ENCODE results near the gene CPNE4.

DNA sequence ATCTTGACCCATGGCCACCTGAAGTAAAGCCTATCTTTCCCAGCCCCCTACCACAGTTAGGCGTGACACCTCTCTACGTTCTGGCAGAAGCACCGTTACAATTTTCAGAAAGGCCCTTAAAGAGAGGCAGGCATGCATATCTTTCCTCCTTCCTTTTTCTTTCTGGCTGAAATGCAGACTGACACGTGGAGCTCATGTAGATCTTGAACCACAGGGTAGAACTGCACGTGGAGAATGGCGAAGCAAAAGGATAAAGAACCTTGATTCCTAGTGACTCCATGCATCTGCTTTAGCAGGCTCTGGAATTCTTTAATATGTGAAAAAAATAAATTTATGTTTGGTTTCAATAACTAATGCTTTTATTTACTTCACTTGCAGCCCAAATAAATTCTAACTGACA is 166.6 kb downstream of the CPNE4 start:
- TF ChIP-seq POLR2AphosphoS5 (IDR thresholded peaks at IDR 0.05; ENCODE audit: low read depth, low read length): no peak
- no peak for TF ChIP-seq TAF1 (IDR thresholded peaks at IDR 0.05; ENCODE audit: borderline replicate concordance, insufficient read depth, low read length)
- TF ChIP-seq, protein P1, sequence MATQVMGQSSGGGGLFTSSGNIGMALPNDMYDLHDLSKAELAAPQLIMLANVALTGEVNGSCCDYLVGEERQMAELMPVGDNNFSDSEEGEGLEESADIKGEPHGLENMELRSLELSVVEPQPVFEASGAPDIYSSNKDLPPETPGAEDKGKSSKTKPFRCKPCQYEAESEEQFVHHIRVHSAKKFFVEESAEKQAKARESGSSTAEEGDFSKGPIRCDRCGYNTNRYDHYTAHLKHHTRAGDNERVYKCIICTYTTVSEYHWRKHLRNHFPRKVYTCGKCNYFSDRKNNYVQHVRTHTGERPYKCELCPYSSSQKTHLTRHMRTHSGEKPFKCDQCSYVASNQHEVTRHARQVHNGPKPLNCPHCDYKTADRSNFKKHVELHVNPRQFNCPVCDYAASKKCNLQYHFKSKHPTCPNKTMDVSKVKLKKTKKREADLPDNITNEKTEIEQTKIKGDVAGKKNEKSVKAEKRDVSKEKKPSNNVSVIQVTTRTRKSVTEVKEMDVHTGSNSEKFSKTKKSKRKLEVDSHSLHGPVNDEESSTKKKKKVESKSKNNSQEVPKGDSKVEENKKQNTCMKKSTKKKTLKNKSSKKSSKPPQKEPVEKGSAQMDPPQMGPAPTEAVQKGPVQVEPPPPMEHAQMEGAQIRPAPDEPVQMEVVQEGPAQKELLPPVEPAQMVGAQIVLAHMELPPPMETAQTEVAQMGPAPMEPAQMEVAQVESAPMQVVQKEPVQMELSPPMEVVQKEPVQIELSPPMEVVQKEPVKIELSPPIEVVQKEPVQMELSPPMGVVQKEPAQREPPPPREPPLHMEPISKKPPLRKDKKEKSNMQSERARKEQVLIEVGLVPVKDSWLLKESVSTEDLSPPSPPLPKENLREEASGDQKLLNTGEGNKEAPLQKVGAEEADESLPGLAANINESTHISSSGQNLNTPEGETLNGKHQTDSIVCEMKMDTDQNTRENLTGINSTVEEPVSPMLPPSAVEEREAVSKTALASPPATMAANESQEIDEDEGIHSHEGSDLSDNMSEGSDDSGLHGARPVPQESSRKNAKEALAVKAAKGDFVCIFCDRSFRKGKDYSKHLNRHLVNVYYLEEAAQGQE (IDR thresholded peaks at IDR 0.05; ENCODE audit: insufficient read depth in 1 of 2, low read depth in 2 of 2, low read length in 2 of 2): no peak
- TF ChIP-seq FOXP2 (optimal IDR thresholded peaks at IDR 0.05; ENCODE audit: borderline replicate concordance, extremely low read depth, extremely low read length, insufficient read depth): no peak
- TF ChIP-seq SIN3A (IDR thresholded peaks at IDR 0.05; ENCODE audit: borderline replicate concordance, insufficient read depth, low read length): no peak
